ENCODE measurements around the gene LTO1.
"Not testable (repeated sequence)": the region's sequence is repeated elsewhere in the genome, so short reads cannot be mapped to it uniquely, and the experiment has no call there.

The LTO1 gene

GRCh38 chr11:69630017-69630416 lies 45.1 kb downstream of the LTO1 start:
- DNase-seq = no peak

- no peak for DNase-seq
These were observed 47.6 kb downstream of the LTO1 start for GRCh38 chr11:69627551-69627950.

GRCh38 chr11:69625476-69625875 lies 49.7 kb downstream of the LTO1 start:
- DNase-seq = no peak

- DNase-seq = no peak
These were observed 50.9 kb downstream of the LTO1 start for GRCh38 chr11:69624293-69624692.

GRCh38 chr11:69622097-69622681 lies 53.0 kb downstream of the LTO1 start:
- DNase-seq = not testable (repeated sequence)

- no peak for DNase-seq
These were observed 54.4 kb downstream of the LTO1 start for GRCh38 chr11:69620683-69621290.

- no peak for DNase-seq
These were observed 56.9 kb downstream of the LTO1 start for GRCh38 chr11:69618237-69618636.

- DNase-seq = no peak
These were observed 57.5 kb downstream of the LTO1 start for GRCh38 chr11:69617682-69618081.

GRCh38 chr11:69617220-69617619 lies 57.9 kb downstream of the LTO1 start:
- DNase-seq = no peak

All from activated effector memory CD4-positive, alpha-beta T cell treated with Interleukin-2 at 50 U/mL for 16 hours (primary cell).